OCI-LY3 (cell line): ENCODE measurements around the gene HCK.

Source experiments
- EZH2phosphoT487 ChIP-seq: fragments of 200-600 bp; shearing (Covaris generic); IDR thresholded peaks from 2 replicates; pipeline ENCODE4 v1.6.1; 2018; ENCODE audit warnings: antibody characterized with exemption, mixed run types, low read depth
- TF ChIP-seq, protein P1 (sequence below): fragments of 200-600, 300-600 bp; sonication (generic); IDR thresholded peaks from 2 replicates; pipeline ENCODE4 v1.5.1; 2014; ENCODE audit warnings: antibody characterized with exemption, low read length, low read depth

DNA sequence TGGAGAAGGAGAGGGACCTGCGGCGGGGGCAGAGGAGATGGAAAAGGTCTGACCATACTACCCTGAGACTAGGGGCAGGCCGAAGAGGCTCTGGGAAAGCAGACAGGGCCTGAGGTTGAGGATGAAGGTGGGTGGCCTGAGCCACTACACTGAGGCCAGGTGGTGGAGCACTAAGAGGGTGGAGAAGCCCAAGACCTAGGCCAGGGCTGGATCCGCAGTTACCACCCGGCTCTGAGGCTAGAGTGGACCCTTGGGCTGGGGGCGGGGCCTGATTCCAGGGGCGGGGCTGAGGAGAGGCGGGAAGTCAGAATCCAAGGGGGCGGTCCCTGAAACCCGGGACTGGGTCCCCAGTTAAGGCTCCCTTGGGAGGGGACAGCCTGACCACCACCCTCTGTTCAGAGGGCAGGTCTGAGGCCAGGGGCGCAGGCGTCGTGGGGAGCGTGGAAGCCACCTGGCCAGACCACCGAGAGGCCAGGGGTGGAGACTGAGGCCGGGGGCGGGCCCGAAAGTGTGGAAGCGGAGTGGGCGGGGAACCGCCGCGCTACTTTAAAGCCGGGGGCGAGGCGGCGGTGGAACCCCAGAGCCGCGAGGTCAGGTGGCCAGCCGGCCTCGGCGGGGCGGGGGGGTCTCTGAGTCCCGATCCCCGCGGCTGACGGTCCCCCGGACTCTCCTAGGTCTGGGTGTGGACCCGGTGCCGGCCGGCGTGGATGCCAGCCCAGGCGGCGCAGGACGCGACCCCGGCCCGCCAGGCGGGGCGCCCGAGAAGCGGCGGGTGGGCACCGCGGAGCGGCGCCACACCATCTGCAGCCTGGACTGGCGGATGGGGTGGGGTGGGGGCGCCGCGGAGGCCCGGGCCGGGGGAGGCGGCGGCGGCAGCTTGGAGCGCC is 33.5 kb upstream of the HCK start:
- TF ChIP-seq, protein P1, sequence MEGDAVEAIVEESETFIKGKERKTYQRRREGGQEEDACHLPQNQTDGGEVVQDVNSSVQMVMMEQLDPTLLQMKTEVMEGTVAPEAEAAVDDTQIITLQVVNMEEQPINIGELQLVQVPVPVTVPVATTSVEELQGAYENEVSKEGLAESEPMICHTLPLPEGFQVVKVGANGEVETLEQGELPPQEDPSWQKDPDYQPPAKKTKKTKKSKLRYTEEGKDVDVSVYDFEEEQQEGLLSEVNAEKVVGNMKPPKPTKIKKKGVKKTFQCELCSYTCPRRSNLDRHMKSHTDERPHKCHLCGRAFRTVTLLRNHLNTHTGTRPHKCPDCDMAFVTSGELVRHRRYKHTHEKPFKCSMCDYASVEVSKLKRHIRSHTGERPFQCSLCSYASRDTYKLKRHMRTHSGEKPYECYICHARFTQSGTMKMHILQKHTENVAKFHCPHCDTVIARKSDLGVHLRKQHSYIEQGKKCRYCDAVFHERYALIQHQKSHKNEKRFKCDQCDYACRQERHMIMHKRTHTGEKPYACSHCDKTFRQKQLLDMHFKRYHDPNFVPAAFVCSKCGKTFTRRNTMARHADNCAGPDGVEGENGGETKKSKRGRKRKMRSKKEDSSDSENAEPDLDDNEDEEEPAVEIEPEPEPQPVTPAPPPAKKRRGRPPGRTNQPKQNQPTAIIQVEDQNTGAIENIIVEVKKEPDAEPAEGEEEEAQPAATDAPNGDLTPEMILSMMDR, result peak; percentile 8
- TF ChIP-seq EZH2phosphoT487, result no peak
